Thyroid gland (tissue), 4 donors: ENCODE results near the gene DPF3. TPM values are rescaled to one million over a fixed set of nuclear protein-coding genes. Genes with fewer than 3 reads are reported as not detected.

Experiments
- DNase-seq, 2 donors: peaks; one replicate each; pipeline ENCODE4 v3.0.0-alpha.2; 2019
- H3K27ac ChIP-seq, 3 donors: fragments of 200-600 bp; sonication (generic); 1 replicate in 2 of 3; 2 replicates in 1 of 3; pipeline ENCODE4 v1.5.1; 2016 to 2019; ENCODE audit warnings: mild to moderate bottlenecking in 1 of 3, moderate library complexity in 1 of 3
- H3K27me3 ChIP-seq: fragments of 200-600 bp; sonication (generic); one replicate; pipeline ENCODE4 v1.5.1; 2019
- H3K36me3 ChIP-seq, 2 donors: fragments of 200-600 bp; sonication (generic); one replicate each; pipeline ENCODE4 v1.5.1; 2016 to 2019
- H3K4me1 ChIP-seq, 2 donors: fragments of 200-600 bp; sonication (generic); one replicate each; pipeline ENCODE4 v1.5.1; 2017 to 2019
- H3K4me3 ChIP-seq, 3 donors: fragments of 200-600 bp; sonication (generic); replicated peaks in 1 of 3; 1 replicate in 2 of 3; 2 replicates in 1 of 3; pipeline ENCODE4 v1.5.1; 2016; ENCODE audit warnings: mild to moderate bottlenecking in 1 of 3
- H3K9me3 ChIP-seq: fragments of 200-600 bp; sonication (generic); one replicate; pipeline ENCODE4 v1.5.1; 2017
- POLR2A ChIP-seq, 2 donors: fragments of 450-650 bp; IDR thresholded peaks; one replicate each; pipeline ENCODE4 v1.6.1; 2017; ENCODE audit warnings: antibody characterized with exemption in 2 of 2, mild to moderate bottlenecking in 2 of 2, moderate library complexity in 1 of 2
- WGBS, 2 donors: methylation state at CpG; one replicate each; pipeline ENCODE4 v1.1.5; 2017; 5-methylcytosine and 5-hydroxymethylcytosine counted together
- intact Hi-C: fragments of 100-400 bp; cut with DNase I; formaldehyde crosslinking; loops from one replicate; pipeline ENCODE4 v1.15.1; 2023
- total RNA-seq, 4 donors: library from RNA; depleted of rRNA; stranded (reverse); fragments of >200 nt; gene quantifications; one replicate each; pipeline ENCODE4 v1.2.3, GENCODE V29; 2016
- TF ChIP-seq, protein P1 (sequence below), 6 experiments: fragments of 200-600 bp in 3 of 6; fragments of 450-650 bp in 3 of 6; sonication (generic) in 3 of 6; IDR thresholded peaks; one replicate each; pipeline ENCODE4 v1.5.1; 2016 to 2019; ENCODE audit warnings: antibody characterized with exemption in 6 of 6, mild to moderate bottlenecking in 2 of 6, inconsistent platforms in 1 of 6, moderate library complexity in 1 of 6

The DPF3 gene
- total RNA-seq, 4 donors from 2014 or later, result 0.27 to 3.3 (median 1.3) TPM

DNA sequence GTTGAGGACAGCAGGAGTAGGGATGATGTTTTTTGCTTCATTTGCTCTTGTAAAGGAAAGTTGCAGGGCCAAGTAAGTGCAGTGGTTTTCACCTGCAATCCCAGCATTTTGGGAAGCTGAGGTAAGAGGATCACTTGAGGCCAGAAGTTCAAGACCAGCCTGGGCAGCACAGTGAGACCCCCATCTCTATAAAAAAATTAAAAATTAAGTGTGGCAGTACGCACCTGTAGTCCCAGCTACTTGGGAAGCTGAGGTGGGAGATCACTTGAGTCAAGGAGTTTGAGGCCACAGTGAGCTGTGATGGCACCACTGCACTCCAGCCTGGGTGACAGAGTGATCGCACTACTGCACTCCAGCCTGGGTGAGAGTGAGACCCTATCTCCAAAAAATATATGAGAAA, 10.8 kb downstream of the DPF3 start:
- intact Hi-C loops, result no loop called here
- WGBS, 2 donors, result 97 to 98% methylated on average over 2 of the region's 2 CpGs
- Histone ChIP-seq H3K4me1 (no peaks in the 10 kb centered on the region), H3K36me3 (no peaks in the 10 kb centered on the region), H3K4me3 (no peak overlapping the region), H3K27ac (no peak overlapping the region), H3K9me3 (no peaks in the 10 kb centered on the region), H3K27me3 (no peaks in the 10 kb centered on the region)
- TF ChIP-seq, protein P1, sequence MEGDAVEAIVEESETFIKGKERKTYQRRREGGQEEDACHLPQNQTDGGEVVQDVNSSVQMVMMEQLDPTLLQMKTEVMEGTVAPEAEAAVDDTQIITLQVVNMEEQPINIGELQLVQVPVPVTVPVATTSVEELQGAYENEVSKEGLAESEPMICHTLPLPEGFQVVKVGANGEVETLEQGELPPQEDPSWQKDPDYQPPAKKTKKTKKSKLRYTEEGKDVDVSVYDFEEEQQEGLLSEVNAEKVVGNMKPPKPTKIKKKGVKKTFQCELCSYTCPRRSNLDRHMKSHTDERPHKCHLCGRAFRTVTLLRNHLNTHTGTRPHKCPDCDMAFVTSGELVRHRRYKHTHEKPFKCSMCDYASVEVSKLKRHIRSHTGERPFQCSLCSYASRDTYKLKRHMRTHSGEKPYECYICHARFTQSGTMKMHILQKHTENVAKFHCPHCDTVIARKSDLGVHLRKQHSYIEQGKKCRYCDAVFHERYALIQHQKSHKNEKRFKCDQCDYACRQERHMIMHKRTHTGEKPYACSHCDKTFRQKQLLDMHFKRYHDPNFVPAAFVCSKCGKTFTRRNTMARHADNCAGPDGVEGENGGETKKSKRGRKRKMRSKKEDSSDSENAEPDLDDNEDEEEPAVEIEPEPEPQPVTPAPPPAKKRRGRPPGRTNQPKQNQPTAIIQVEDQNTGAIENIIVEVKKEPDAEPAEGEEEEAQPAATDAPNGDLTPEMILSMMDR (IDR thresholded peaks at IDR 0.05), result no peak
- no peak for TF ChIP-seq POLR2A (IDR thresholded peaks at IDR 0.05)
- no peak for DNase-seq

DNA sequence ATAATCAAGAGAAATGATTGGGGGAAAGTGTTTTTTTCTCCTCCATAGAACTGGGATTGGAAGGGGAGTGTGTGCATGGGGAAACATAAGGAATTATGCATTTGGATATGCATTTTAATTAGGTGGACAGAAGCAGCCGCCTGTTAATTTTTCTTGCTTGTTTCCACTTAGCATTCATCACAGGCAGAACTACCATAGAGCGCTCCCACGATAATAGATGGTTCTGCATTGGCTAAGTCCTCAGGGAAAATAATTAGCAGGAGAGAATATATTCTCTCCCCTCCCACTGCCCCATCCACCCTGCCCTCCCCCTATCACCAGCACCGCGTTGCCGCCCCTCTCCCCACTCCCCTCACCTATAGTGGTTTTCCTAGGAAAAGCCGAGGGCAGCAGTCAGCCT, 11.4 kb downstream of the DPF3 start:
- DNase-seq, result no peak
- WGBS, 2 donors, result 74% methylated on average over 7 of the region's 7 CpGs
- intact Hi-C loops, result no loop called here
- TF ChIP-seq, protein P1 (IDR thresholded peaks at IDR 0.05), result no peak
- no peak for TF ChIP-seq POLR2A (IDR thresholded peaks at IDR 0.05)
- H3K36me3 ChIP-seq, result no peaks in the 10 kb centered on the region
- no peaks in the 10 kb centered on the region for H3K9me3 ChIP-seq
- H3K4me1 ChIP-seq, result no peaks in the 10 kb centered on the region
- no peak overlapping the region for H3K4me3 ChIP-seq
- no peak overlapping the region for H3K27ac ChIP-seq
- no peaks in the 10 kb centered on the region for H3K27me3 ChIP-seq

DNA sequence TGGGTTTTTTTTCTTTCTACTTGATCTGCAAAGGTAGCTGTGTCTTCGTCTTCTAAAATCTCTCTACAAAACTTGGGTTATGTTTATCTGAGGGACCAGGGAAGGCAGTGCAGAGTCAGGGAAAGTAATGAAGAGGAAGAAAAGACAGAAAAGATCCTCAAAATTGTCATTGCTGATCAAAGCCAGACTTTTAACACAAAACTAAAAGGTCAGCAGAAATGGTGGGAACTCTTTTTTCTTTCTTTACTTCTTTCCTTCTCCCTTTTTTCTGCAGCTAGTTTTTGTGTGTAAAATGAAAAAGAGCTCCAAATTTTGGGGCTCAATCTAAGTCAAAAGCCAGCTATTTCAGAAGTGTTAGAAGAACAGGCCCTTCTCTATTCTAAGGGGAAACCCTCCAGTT, 11.9 kb downstream of the DPF3 start:
- H3K27ac ChIP-seq, result no peak overlapping the region
- H3K4me3 ChIP-seq, result no peak overlapping the region
- H3K27me3 ChIP-seq, result no peaks in the 10 kb centered on the region
- H3K4me1 ChIP-seq, result no peaks in the 10 kb centered on the region
- no peaks in the 10 kb centered on the region for H3K9me3 ChIP-seq
- DNase-seq, result no peak
- WGBS, 2 donors, result 89 to 90% methylated on average over 1 of the region's 1 CpG
- TF ChIP-seq POLR2A (IDR thresholded peaks at IDR 0.05), result no peak
- TF ChIP-seq, protein P1 (IDR thresholded peaks at IDR 0.05), result no peak
- intact Hi-C loops, result no loop called here
- H3K36me3 ChIP-seq, result no peaks in the 10 kb centered on the region

DNA sequence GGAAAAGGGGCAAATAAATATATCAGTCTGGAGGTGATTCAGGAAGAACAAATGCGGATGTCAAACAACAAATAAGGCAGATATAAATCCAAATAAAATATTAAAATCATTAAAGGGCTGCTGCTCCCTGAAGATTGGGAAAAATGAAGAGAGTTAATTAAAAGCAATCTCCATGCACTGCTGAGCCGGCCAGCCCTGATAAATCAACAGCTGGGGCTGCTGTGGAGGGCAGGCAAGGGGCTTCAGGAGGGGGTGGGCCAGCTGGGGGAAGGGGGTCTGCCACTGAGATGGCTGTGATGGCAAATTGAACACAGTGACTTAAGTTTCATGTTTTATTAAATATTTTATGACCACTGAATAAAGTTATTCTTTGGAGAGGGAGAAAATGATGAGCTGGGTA, 12.4 kb downstream of the DPF3 start:
- no peaks in the 10 kb centered on the region for H3K9me3 ChIP-seq
- no peak overlapping the region for H3K4me3 ChIP-seq
- H3K27me3 ChIP-seq, result no peaks in the 10 kb centered on the region
- no peaks in the 10 kb centered on the region for H3K4me1 ChIP-seq
- no peaks in the 10 kb centered on the region for H3K36me3 ChIP-seq
- intact Hi-C loops, result no loop called here
- 70 to 76% methylated on average over 2 of the region's 2 CpGs for WGBS, 2 donors
- no peak for DNase-seq
- no peak overlapping the region for H3K27ac ChIP-seq
- TF ChIP-seq, protein P1 (IDR thresholded peaks at IDR 0.05), result no peak
- no peak for TF ChIP-seq POLR2A (IDR thresholded peaks at IDR 0.05)

DNA sequence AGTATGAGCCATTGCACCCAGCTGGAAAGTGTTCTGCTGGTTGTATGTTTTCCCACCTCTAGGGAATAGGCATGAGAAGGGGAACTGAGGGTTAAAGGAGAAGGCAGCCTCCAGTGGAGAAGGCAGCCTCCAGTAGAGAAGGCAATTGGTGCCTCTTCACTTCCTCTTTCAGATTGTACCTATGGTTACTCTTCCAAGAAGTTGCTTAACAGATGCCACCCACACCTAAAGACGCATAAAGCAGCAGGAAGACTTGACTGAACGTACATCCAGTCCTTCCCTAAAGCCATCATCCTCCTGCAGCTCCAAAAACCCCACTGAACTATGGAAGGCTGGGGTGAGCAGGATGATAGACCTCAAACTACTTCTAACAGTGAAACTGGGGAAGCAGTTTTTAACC, 13.1 kb downstream of the DPF3 start:
- TF ChIP-seq POLR2A (IDR thresholded peaks at IDR 0.05), result no peak
- H3K27ac ChIP-seq, result no peak overlapping the region
- no peaks in the 10 kb centered on the region for H3K4me1 ChIP-seq
- H3K27me3 ChIP-seq, result no peaks in the 10 kb centered on the region
- intact Hi-C loops, result no loop called here
- H3K9me3 ChIP-seq, result no peaks in the 10 kb centered on the region
- DNase-seq, result no peak
- H3K4me3 ChIP-seq, result no peak overlapping the region
- H3K36me3 ChIP-seq, result no peaks in the 10 kb centered on the region
- WGBS, 2 donors, result 75 to 89% methylated on average over 2 of the region's 2 CpGs

DNA sequence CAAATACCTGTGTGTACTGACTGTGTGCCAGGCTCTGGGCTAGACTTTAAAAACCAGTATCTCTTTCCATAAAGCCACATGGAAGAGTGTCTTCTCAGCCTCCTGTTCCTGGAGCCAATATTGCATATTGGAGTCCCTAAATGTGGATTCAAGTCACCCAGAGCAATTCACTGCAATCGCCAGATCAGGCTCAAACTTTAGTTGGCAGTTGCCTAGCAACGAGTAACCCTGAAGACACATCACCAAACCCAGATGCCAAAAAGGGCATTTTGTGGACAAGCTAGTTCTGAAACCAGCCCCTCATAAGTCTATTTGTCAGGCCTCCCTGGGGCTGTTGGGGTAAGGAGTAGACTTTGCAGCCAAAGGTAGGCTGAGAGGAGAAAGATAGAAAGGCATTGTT, 13.7 kb downstream of the DPF3 start:
- DNase-seq, result no peak
- TF ChIP-seq, protein P1 (IDR thresholded peaks at IDR 0.05), result no peak
- Histone ChIP-seq H3K27me3 (no peaks in the 10 kb centered on the region), H3K4me3 (no peak overlapping the region), H3K27ac (no peak overlapping the region), H3K4me1 (no peaks in the 10 kb centered on the region), H3K9me3 (no peaks in the 10 kb centered on the region), H3K36me3 (no peaks in the 10 kb centered on the region)
- WGBS, 2 donors, result 75 to 88% methylated on average over 2 of the region's 2 CpGs
- intact Hi-C loops, result no loop called here
